Astrocyte of the cerebellum (primary cell): ENCODE data around the gene TNNI2.

Source experiments
- DNase-seq: peaks from one replicate; pipeline ENCODE4 v3.0.0-alpha.2; 2011; ENCODE audit warnings: low read depth
- H3K4me3 ChIP-seq: 2 replicates; pipeline ENCODE4 v1.5.1; 2011; ENCODE audit warnings: mild to moderate bottlenecking, low read depth, low read length, moderate library complexity
- CTCF ChIP-seq: IDR thresholded peaks from 2 replicates; pipeline ENCODE4 v1.5.1; 2012; ENCODE audit warnings: low read length, low read depth, moderate library complexity, mild to moderate bottlenecking; ENCODE audit errors: missing control alignments
- in situ Hi-C: cut with HindIII; loops from 2 replicates; pipeline ENCODE4 v1.10.0; 2017; ENCODE audit warnings: low sequenced_read_pairs

Gene TNNI2

DNA sequence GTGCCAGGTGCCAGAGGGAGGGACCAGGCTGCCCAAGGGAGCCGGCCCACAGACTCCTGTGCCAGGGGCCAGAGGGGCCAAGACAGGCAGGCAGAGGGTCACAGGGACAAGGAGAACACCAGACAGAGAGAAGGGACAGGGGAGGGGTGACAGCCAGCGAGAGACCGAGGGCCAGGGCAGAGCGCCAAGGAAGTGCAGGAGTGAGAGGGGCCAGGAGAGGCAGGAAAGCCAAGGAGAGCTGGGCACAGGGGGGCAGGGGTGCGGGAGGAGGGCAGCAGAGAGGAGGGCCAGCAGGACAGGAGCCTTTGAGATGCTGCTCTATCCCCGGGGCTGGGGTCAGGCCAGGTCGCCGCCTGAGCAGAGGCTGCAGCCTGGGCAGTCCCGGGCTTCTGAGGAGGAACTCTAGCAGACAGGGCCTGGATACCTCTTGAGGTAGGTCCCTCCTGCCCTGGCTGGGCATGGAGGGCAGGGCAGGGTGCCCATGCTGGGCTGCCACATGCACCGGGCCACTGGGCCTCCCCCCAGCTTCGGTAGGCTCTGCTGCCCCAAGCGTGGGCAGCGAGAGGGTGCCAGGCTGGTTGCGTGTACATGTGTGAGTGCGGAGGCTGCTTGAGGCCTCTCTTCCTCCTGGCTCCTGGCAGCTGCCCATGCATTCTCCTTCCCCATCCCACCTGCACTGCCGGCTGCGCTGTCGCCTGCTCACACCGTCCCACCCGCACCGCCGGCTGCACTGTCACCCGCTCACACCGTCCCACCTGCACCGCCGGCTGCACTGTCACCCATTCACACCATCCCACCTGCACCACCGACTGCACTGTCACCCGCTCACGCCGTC lies 26.3 kb downstream of the TNNI2 start:
- TF ChIP-seq CTCF = no peak
- DNase-seq = no peak
- H3K4me3 ChIP-seq = no peak overlapping the region
- in situ Hi-C loops = no loop called here

- H3K4me3 ChIP-seq = no peak overlapping the region
- no peak for TF ChIP-seq CTCF
- DNase-seq = no peak
- in situ Hi-C loops = no loop called here
Observed at GRCh38 chr11:1866226-1866625, 27.4 kb downstream of the TNNI2 start.

DNA sequence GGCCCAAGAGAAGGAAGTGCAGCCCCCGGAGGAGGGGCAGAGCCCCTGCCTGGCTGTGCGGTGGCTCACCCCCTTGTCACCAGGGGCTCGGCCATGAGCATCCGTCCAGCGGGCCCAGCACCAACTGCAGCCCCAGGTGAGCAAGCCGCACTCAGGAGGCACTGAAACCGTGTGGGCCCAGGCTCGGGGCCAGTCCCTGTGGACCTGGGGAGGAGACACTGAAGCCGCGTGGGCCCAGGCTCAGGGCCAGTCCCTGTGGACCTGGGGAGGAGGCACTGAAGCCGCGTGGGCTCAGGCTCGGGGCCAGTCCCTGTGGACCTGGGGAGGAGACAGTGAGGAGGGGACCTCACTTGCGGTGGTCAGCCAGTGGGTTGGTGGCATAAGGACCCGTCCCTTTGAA lies 28.0 kb downstream of the TNNI2 start:
- no peak overlapping the region for H3K4me3 ChIP-seq
- in situ Hi-C loops = no loop called here
- no peak for TF ChIP-seq CTCF
- no peak for DNase-seq

- no peak for TF ChIP-seq CTCF
- no peak overlapping the region for H3K4me3 ChIP-seq
- in situ Hi-C loops = no loop called here
- DNase-seq = no peak
Observed at GRCh38 chr11:1867381-1867780, 28.6 kb downstream of the TNNI2 start.

DNA sequence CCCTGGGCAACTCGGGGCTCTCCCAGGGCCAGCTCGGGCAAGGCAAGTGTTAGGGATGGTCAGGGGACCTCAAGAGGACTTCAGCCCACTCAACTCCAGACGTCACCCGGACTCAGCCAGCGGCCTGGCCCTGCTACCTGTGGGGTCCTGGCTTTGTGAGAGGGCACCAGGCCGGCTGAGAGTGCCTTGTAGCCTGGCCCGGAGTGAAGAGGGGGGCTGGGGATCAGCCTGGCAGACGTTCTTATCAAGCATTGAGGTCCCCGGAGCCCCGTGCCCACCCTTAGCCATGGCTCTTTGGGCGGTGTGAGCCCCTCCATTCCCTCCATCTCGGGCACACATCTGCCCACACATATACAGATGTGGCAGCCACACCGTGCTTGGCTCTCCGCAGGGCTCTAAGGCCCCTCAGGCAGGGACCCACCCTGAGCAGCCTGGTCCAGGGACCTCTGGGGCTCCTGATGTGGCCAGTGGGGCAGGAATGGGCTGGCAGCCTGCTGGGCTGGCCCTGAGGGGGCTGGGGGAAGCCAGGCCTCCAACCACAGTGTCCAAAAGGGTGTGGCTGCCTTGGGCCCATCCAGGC lies 29.4 kb downstream of the TNNI2 start:
- in situ Hi-C loops = no loop called here
- H3K4me3 ChIP-seq = no peak overlapping the region
- no peak for DNase-seq
- TF ChIP-seq CTCF = no peak

DNA sequence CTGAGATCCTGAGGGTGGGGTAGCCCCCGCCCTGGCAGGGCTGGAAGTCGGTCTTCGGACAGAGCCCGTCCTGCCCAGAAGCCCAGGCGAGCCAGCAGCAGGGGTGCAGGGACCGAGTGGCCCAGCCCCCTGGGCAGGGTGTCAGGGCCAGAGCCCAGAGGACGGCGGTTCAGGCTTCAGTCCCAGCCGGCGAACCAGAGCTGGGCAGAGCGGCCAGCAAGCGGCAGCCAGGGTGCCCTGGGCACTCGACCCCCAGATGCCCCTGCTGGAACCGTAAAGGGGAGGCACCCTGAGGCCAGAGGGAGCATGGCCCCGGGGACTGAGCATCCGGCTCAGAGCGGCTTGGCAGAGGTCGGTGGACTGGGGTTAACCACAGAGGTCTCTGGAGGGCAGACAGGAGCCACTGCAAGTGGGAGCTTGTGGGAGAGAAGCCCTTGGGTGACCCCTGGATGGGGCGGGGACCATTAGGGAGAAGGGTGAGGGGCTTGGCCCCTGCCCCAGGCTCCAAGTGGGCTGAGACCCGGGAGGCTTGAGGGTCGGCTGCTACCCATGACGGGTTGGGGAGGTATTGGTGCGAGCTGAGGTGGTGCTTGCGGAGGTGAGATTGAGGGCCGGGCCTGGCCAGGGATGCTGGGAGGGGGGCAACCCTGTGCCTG lies 30.0 kb downstream of the TNNI2 start:
- DNase-seq = no peak
- TF ChIP-seq CTCF = no peak
- in situ Hi-C loops = no loop called here
- no peak overlapping the region for H3K4me3 ChIP-seq
